ENCODE data around the gene RAB3D.

- TF ChIP-seq CTCF (conservative IDR thresholded peaks at IDR 0.05) (peak; percentile 99), EZH2 (IDR thresholded peaks at IDR 0.05; ENCODE audit: low read depth) (no peak)
These were observed 45.7 kb downstream of the RAB3D start for GRCh38 chr19:11293433-11294389.
